Neural cell (in vitro differentiated cells): Measurements from ENCODE around the gene TMEM132C. TPM values are rescaled to one million over a fixed set of nuclear protein-coding genes. Genes with fewer than 3 reads are reported as not detected.

ENCODE experiments used
- H2AFZ ChIP-seq: fragments of 200-600, 300-800 bp; sonication (generic), shearing (Covaris generic); 2 replicates; pipeline ENCODE4 v1.6.0; 2014; ENCODE audit warnings: low read depth, mild to moderate bottlenecking, antibody characterized with exemption, low read length, moderate library complexity
- H3F3A ChIP-seq: fragments of 200-600 bp; shearing (Covaris generic); 2 replicates; pipeline ENCODE4 v1.6.1; 2016; ENCODE audit warnings: mild to moderate bottlenecking, moderate library complexity, mixed read lengths, antibody characterized with exemption, low read length; ENCODE audit not compliant: insufficient read depth, poor library complexity, severe bottlenecking
- H3K27ac ChIP-seq: fragments of 200-600, 300-800 bp; sonication (generic), shearing (Covaris generic); 2 replicates; pipeline ENCODE4 v1.5.1; 2014; ENCODE audit warnings: mild to moderate bottlenecking, low read length, moderate library complexity
- H3K27me3 ChIP-seq: fragments of 300-800, 200-600 bp; sonication (generic), shearing (Covaris generic); 2 replicates; pipeline ENCODE4 v1.6.0; 2014; ENCODE audit warnings: mild to moderate bottlenecking, low read depth, low read length, moderate library complexity; ENCODE audit not compliant: insufficient read depth
- H3K36me3 ChIP-seq: fragments of 300-800, 200-600 bp; sonication (generic), shearing (Covaris generic); 2 replicates; pipeline ENCODE4 v1.5.1; 2014; ENCODE audit warnings: mild to moderate bottlenecking, antibody characterized with exemption, low read length, moderate library complexity; ENCODE audit not compliant: insufficient read depth
- H3K4me2 ChIP-seq: fragments of 300-800, 200-600 bp; sonication (generic), shearing (Covaris generic); 2 replicates; pipeline ENCODE4 v1.6.0; 2014; ENCODE audit warnings: mild to moderate bottlenecking, low read length
- H3K4me3 ChIP-seq: fragments of 300-800, 200-600 bp; sonication (generic), shearing (Covaris generic); 2 replicates; pipeline ENCODE4 v1.5.1; 2014; ENCODE audit warnings: mild to moderate bottlenecking, low read length, moderate library complexity
- H3K79me2 ChIP-seq: fragments of 200-600 bp; shearing (Covaris generic); replicated peaks from 2 replicates; pipeline ENCODE4 v1.6.0; 2014; ENCODE audit warnings: mild to moderate bottlenecking, low read length, moderate library complexity; ENCODE audit not compliant: insufficient read depth
- H3K9ac ChIP-seq: fragments of 300-800, 200-600 bp; sonication (generic), shearing (Covaris generic); 2 replicates; pipeline ENCODE4 v1.6.1; 2016; ENCODE audit warnings: mild to moderate bottlenecking, low read length, mixed read lengths
- H3K9me2 ChIP-seq: fragments of 200-600 bp; shearing (Covaris generic); 2 replicates; pipeline ENCODE4 v1.6.1; 2016; ENCODE audit warnings: mild to moderate bottlenecking, low read length, mixed read lengths; ENCODE audit not compliant: insufficient read depth
- H3K9me3 ChIP-seq: fragments of 200-600, 300-800 bp; sonication (generic), shearing (Covaris generic); 2 replicates; pipeline ENCODE4 v1.6.1; 2016; ENCODE audit warnings: mild to moderate bottlenecking, mixed run types, low read length, moderate library complexity, mixed read lengths
- H4K20me1 ChIP-seq: fragments of 200-600 bp; shearing (Covaris generic); 2 replicates; pipeline ENCODE4 v1.6.1; 2016; ENCODE audit warnings: mild to moderate bottlenecking, mixed run types; ENCODE audit not compliant: insufficient read depth
- CTCF ChIP-seq: fragments of 450-650 bp; IDR thresholded peaks from 2 replicates; pipeline ENCODE4 v1.5.1; 2014; ENCODE audit warnings: antibody characterized with exemption, mild to moderate bottlenecking, moderate library complexity; ENCODE audit not compliant: poor library complexity, severe bottlenecking
- EP300 ChIP-seq: fragments of 450-650 bp; conservative IDR thresholded peaks from 2 replicates; pipeline ENCODE4 v1.6.1; 2014; ENCODE audit warnings: antibody characterized with exemption, mild to moderate bottlenecking, moderate library complexity; ENCODE audit not compliant: poor library complexity, severe bottlenecking
- EZH2 ChIP-seq: fragments of 200-600, 300-800 bp; shearing (Covaris generic), sonication (generic); IDR thresholded peaks from 2 replicates; pipeline ENCODE4 v1.6.1; 2014; ENCODE audit warnings: antibody characterized with exemption, low read length, borderline replicate concordance, mild to moderate bottlenecking; ENCODE audit not compliant: insufficient read depth, poor library complexity, severe bottlenecking
- MXI1 ChIP-seq: fragments of 450-650 bp; conservative IDR thresholded peaks from 2 replicates; pipeline ENCODE4 v1.6.1; 2014; ENCODE audit warnings: antibody characterized with exemption, mild to moderate bottlenecking; ENCODE audit not compliant: poor library complexity, severe bottlenecking
- POLR2AphosphoS5 ChIP-seq: IDR thresholded peaks from 2 replicates; pipeline ENCODE4 v1.6.1; 2012
- RAD21 ChIP-seq: fragments of 450-650 bp; conservative IDR thresholded peaks from 2 replicates; pipeline ENCODE4 v1.6.1; 2014; ENCODE audit warnings: antibody characterized with exemption, mild to moderate bottlenecking, moderate library complexity
- SMC3 ChIP-seq: fragments of 450-650 bp; conservative IDR thresholded peaks from 2 replicates; pipeline ENCODE4 v1.6.1; 2014; ENCODE audit warnings: antibody characterized with exemption, mild to moderate bottlenecking, moderate library complexity; ENCODE audit not compliant: poor library complexity
- TAF1 ChIP-seq: IDR thresholded peaks from 2 replicates; pipeline ENCODE4 v1.6.1; 2012; ENCODE audit warnings: low read depth
- polyA plus RNA-seq: library from polyadenylated mRNA; depleted of rRNA; stranded (reverse); fragments of >200 nt; gene quantifications from 2 replicates; pipeline ENCODE4 v1.2.3, GENCODE V29; 2014
- TF ChIP-seq, protein P1 (sequence below): IDR thresholded peaks from 2 replicates; pipeline ENCODE4 v1.6.1; 2012; ENCODE audit warnings: borderline replicate concordance

Gene TMEM132C
- polyA plus RNA-seq, 1 donor from 2014 or later, result 0.06 TPM

DNA sequence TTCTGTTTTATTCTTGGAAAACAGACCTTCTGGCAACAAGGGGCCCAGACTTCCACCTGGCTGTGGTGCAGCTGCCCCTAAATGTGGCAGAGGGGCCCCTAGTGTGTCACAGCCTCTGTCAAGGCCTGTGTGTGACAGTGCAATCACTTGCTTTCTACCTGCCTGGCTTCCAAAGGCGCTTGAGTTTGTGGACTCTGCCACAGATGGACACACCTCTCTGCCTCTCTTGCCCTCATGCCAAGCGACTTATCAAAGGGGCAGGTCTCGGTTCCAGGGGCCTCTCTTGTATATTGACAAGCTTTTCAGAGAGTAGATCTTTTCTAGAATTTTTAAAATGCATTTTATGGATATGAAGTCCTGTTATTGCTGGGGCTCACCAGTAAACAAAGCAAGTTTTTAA is 339.6 kb downstream of the TMEM132C start:
- TF ChIP-seq, protein P1, sequence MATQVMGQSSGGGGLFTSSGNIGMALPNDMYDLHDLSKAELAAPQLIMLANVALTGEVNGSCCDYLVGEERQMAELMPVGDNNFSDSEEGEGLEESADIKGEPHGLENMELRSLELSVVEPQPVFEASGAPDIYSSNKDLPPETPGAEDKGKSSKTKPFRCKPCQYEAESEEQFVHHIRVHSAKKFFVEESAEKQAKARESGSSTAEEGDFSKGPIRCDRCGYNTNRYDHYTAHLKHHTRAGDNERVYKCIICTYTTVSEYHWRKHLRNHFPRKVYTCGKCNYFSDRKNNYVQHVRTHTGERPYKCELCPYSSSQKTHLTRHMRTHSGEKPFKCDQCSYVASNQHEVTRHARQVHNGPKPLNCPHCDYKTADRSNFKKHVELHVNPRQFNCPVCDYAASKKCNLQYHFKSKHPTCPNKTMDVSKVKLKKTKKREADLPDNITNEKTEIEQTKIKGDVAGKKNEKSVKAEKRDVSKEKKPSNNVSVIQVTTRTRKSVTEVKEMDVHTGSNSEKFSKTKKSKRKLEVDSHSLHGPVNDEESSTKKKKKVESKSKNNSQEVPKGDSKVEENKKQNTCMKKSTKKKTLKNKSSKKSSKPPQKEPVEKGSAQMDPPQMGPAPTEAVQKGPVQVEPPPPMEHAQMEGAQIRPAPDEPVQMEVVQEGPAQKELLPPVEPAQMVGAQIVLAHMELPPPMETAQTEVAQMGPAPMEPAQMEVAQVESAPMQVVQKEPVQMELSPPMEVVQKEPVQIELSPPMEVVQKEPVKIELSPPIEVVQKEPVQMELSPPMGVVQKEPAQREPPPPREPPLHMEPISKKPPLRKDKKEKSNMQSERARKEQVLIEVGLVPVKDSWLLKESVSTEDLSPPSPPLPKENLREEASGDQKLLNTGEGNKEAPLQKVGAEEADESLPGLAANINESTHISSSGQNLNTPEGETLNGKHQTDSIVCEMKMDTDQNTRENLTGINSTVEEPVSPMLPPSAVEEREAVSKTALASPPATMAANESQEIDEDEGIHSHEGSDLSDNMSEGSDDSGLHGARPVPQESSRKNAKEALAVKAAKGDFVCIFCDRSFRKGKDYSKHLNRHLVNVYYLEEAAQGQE, result no peak
- no peak for TF ChIP-seq MXI1
- TF ChIP-seq POLR2AphosphoS5, result no peak
- no peak for TF ChIP-seq SMC3
- TF ChIP-seq CTCF, result no peak
- no peak for TF ChIP-seq EP300
- no peak for TF ChIP-seq TAF1
- no peak for TF ChIP-seq EZH2
- no peak for TF ChIP-seq RAD21
- Histone ChIP-seq H4K20me1 (no peaks in the 10 kb centered on the region), H3K4me2 (no peak overlapping the region), H3K36me3 (no peaks in the 10 kb centered on the region), H3K4me3 (no peak overlapping the region), H2AFZ (no peak overlapping the region), H3K27me3 (no peaks in the 10 kb centered on the region), H3K9me2 (no peaks in the 10 kb centered on the region), H3F3A (no peaks in the 10 kb centered on the region), H3K79me2 (no peaks in the 10 kb centered on the region), H3K9ac (no peak overlapping the region), H3K9me3 (no peaks in the 10 kb centered on the region), H3K27ac (no peak overlapping the region)

DNA sequence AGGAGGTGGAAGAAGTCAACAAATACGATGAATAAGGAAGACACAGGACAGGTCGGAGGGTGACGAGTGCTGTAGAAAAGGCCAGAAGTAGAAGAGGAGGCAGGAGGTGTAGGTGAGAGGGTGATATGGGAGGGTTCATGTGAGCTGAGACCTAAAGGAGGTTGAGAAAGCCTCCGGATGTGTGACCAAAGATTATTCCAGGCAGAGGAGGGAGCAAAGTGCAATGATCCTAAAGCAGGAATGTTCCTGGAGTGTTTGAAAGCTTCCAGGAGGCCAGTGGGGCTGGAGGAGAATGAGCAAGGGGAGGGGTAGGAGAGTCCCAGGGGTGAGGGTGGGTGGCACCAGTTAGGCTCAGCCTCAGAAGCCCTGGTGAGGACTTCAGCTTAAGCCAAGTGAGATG is 340.0 kb downstream of the TMEM132C start:
- Histone ChIP-seq H3K27ac (no peak overlapping the region), H3K79me2 (no peaks in the 10 kb centered on the region), H3K27me3 (no peaks in the 10 kb centered on the region), H3K36me3 (no peaks in the 10 kb centered on the region), H3K9ac (no peak overlapping the region), H3K9me2 (no peaks in the 10 kb centered on the region), H3K4me3 (no peak overlapping the region), H4K20me1 (no peaks in the 10 kb centered on the region), H2AFZ (no peak overlapping the region), H3K9me3 (no peaks in the 10 kb centered on the region), H3F3A (no peaks in the 10 kb centered on the region), H3K4me2 (no peak overlapping the region)
- no peak for TF ChIP-seq TAF1
- TF ChIP-seq RAD21, result no peak
- no peak for TF ChIP-seq EZH2
- TF ChIP-seq MXI1, result no peak
- TF ChIP-seq EP300, result no peak
